ENCODE data around the gene PNRC1. TPM values are rescaled to one million over a fixed set of nuclear protein-coding genes. Genes with fewer than 3 reads are reported as not detected.
A peak's percentile ranks its signal among the peaks of the same experiment; 100 is the strongest.

PNRC1 gene
- total and polyA plus RNA-seq, 8 donors = 30.2 to 170 (median 115) TPM

GRCh38 chr6:89073840-89074239 lies 6.7 kb upstream of the PNRC1 start:
- FAIRE-seq (no peak), ATAC-seq (peak in 1 of 4 donors; percentile 23), DNase-seq (no peak)
- no peaks in the 10 kb centered on the region for H3K4me1 ChIP-seq
- no peaks in the 10 kb centered on the region for H3K9me3 ChIP-seq
- H3K27me3 ChIP-seq = no peaks in the 10 kb centered on the region
- intact Hi-C loops (cut with DNase I) = no loop called here
- no peaks in the 10 kb centered on the region for H3K36me3 ChIP-seq
- 36 to 39% methylated on average over 2 of the region's 2 CpGs for WGBS, 2 donors
- TF ChIP-seq, protein P1, sequence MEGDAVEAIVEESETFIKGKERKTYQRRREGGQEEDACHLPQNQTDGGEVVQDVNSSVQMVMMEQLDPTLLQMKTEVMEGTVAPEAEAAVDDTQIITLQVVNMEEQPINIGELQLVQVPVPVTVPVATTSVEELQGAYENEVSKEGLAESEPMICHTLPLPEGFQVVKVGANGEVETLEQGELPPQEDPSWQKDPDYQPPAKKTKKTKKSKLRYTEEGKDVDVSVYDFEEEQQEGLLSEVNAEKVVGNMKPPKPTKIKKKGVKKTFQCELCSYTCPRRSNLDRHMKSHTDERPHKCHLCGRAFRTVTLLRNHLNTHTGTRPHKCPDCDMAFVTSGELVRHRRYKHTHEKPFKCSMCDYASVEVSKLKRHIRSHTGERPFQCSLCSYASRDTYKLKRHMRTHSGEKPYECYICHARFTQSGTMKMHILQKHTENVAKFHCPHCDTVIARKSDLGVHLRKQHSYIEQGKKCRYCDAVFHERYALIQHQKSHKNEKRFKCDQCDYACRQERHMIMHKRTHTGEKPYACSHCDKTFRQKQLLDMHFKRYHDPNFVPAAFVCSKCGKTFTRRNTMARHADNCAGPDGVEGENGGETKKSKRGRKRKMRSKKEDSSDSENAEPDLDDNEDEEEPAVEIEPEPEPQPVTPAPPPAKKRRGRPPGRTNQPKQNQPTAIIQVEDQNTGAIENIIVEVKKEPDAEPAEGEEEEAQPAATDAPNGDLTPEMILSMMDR (IDR thresholded peaks at IDR 0.05) = no peak
- H3K4me3 ChIP-seq = no peak overlapping the region
- no peak overlapping the region for H3K27ac ChIP-seq

DNA sequence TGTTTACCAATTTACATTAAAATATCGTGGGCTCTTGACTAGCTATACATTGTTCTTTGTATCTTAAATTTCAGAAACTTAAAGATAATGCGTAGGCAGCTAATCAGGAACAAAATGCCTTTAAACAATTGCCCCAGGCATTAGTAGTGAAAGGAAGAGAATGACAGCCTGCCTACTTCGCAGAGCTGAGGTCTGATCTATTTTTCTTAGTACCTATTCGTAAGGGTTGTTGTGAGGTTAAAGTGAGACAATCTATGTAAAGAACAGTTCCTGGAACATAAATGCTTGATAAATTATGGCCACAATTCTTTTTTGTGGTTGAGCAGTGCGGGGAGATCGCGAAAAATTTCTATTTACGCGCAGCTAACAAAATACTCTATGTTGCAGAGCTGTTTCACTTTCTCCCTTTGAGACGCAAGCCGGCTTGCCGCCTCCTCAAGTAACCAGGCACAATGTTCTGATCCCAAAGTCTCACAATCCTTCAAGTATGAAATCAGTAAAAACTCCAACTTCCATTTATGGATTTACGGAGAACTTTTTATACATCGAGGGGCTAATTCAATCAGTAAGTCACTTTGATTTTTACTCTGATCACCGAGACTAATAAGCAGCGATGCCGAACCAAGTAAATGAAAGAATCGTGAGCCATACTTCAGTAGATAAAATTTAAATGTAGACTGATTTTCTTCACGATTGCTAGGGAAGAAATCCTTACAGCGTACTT lies 878 bp upstream of the PNRC1 start:
- Histone ChIP-seq H3K27ac (peak overlapping the region; percentile 99 to 100 (median 100)), H3K27me3 (no peaks in the 10 kb centered on the region), H3K4me1 (peaks cover 10 to 14% (median 10%) of the 10 kb centered on the region in 3 donors), H3K4me3 (peak overlapping the region; percentile 81 to 100 (median 93)), H3K9me3 (no peaks in the 10 kb centered on the region), H3K36me3 (peaks cover 0 to 10% (median 0%) of the 10 kb centered on the region in 3 donors)
- WGBS, 2 donors = 1% methylated on average over 20 of the region's 20 CpGs
- intact Hi-C loops (cut with DNase I) = no loop called here
- peak in 2 of 4 donors; percentile 26 to 30 for ATAC-seq
- TF ChIP-seq, protein P1 (IDR thresholded peaks at IDR 0.05) = no peak
- FAIRE-seq = peak; percentile 26
- DNase-seq = peak in 4 of 6 donors; percentile 25 to 67 (median 38)

DNA sequence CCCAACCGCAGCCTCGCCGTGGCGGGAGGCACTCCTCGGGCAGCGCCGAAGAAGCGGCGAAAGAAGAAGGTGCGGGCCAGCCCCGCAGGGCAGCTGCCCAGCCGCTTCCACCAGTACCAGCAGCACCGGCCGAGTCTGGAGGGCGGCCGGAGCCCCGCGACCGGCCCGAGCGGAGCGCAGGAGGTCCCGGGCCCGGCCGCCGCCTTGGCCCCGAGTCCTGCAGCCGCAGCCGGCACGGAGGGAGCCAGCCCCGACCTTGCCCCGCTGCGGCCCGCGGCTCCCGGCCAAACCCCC lies 525 bp downstream of the PNRC1 start:
- intact Hi-C loops (cut with DNase I) = no loop called here
- no peaks in the 10 kb centered on the region for H3K9me3 ChIP-seq
- no peak for FAIRE-seq
- TF ChIP-seq, protein P1 (IDR thresholded peaks at IDR 0.05) = no peak
- H3K27me3 ChIP-seq = no peaks in the 10 kb centered on the region
- H3K36me3 ChIP-seq = peaks cover 0 to 24% (median 3%) of the 10 kb centered on the region in 3 donors
- DNase-seq = peak in 1 of 6 donors; percentile 53
- WGBS, 2 donors = 0 to 2% methylated on average over 7 to 36 of the region's 36 CpGs
- H3K27ac ChIP-seq = peak overlapping the region; percentile 99 to 100 (median 100)
- H3K4me3 ChIP-seq = peak overlapping the region; percentile 81 to 100 (median 93)
- peak in 3 of 4 donors; percentile 4 to 40 (median 33) for ATAC-seq
- peaks cover 12 to 25% (median 17%) of the 10 kb centered on the region in 3 donors for H3K4me1 ChIP-seq

DNA sequence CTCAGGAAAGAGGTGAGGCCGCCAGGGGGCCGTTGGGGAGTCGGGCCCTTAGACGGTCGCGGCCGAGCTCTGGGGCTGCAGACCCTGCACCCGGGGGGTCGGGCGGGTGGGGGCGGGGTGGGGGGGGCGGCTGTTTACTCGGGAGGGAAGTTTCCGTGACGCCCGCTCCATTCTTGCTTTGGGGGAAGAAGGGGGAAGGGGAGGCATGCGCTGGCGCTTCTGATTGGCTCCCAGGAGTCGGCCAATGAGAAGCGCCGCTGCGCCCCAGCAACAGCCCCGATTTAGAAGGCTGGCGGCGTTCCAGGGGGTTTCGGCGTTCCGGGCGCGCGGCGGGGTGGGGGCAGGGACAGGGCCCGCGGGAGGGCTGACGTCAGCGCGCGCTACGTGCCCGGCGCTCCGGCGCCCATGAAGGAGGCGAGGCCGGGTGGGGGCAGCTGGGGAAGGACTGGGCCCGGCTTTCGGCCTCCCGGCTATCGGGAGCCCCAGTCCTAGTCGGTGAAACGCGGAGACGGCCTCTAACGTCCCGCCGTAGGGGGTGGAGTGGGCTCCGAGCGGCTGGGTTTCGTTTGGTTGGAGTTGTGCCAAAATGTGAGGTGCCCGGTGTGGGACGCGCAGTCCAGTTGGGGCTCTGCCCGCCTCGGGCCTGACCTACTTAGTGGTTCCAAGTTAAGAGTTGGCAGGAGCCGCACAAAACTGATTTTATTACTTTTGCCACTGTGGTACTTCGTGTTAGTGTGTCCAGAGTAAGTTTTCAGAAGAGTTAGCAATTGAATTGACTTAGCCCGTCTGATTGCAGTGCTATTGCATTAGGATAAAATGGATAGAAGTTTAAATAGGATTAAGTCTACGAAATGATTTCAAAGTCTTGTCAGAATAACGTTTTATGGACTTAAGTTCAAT lies 1.1 kb downstream of the PNRC1 start:
- Histone ChIP-seq H3K9me3 (no peaks in the 10 kb centered on the region), H3K36me3 (peaks cover 0 to 26% (median 3%) of the 10 kb centered on the region in 3 donors), H3K27ac (peak overlapping the region; percentile 99 to 100 (median 100)), H3K4me3 (peak overlapping the region; percentile 81 to 100 (median 93)), H3K4me1 (peaks cover 12 to 25% (median 17%) of the 10 kb centered on the region in 3 donors), H3K27me3 (no peaks in the 10 kb centered on the region)
- ATAC-seq (peak; percentile 69 to 81 (median 76)), DNase-seq (peak; percentile 98 to 100 (median 99)), FAIRE-seq (no peak)
- TF ChIP-seq, protein P1 (IDR thresholded peaks at IDR 0.05) = no peak
- intact Hi-C loops (cut with DNase I) = no loop called here
- WGBS, 2 donors = 0 to 1% methylated on average over 53 to 67 of the region's 69 CpGs
